ENCODE measurements around the gene TFE3.

The TFE3 gene, protein sequence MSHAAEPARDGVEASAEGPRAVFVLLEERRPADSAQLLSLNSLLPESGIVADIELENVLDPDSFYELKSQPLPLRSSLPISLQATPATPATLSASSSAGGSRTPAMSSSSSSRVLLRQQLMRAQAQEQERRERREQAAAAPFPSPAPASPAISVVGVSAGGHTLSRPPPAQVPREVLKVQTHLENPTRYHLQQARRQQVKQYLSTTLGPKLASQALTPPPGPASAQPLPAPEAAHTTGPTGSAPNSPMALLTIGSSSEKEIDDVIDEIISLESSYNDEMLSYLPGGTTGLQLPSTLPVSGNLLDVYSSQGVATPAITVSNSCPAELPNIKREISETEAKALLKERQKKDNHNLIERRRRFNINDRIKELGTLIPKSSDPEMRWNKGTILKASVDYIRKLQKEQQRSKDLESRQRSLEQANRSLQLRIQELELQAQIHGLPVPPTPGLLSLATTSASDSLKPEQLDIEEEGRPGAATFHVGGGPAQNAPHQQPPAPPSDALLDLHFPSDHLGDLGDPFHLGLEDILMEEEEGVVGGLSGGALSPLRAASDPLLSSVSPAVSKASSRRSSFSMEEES

DNA sequence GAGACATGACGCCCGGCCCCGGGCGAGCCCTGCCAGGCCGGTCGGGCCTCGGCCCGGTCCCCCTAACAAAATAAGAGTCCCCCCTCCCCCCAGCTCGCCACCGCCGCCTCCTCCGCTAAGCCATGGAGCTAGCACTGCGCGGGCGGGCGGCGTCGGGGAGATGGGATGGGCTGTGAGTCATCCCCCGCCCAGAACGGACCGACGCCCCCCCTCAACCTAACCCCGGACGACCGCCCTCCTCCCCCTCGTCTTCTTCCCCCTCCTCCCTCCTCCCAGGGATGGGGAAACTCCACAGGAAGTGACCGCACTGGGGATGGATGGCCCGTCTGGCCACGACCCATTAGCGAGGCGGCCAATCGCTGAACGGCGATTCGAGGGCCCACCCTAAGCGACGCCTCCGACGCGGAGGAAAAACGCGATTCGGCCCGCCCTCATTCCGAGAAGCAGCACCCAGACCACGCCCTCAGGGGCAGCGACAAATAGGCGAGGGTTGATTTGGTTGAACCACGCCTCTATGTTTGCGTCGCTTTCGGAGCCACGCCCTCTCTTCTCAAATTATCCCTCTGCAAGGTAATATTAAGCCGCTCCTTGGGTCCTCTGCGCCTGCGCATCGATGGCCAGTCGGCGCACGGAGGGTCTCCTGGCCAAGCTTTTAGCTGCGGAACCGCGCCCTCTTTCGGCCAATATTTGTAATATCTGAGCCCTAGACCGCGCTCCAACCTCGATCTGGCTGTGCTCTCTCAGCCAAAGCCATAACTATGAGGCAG lies at the start of gene TFE3:
TSS of gene TFE3 (minus strand) at position 138 of the 767 bp plus-strand sequence. CDS start at position 7, 131 bp downstream.
- peak; percentile 98 for DNase-seq (ENCODE audit: low spot score)

DNA sequence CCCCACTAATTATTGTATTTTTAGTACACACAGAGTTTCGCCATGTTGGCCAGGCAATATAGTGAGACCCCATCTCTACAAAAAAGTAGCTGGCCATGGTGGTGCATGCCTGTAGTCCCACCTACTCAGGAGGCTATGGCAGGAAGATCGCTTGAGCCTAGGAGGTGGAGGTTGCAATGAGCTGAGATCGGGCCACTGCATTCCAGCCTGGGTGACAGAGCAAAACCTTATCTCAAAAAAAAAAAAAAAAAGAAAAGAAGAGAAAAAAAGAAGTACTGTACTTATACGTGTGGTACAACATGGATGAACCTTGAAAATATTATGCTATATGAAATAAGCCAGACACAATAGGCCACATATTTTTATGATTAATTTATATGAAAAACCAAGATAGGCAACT lies 46.4 kb upstream of the TFE3 start:
- no peak for DNase-seq (ENCODE audit: low spot score)

DNA sequence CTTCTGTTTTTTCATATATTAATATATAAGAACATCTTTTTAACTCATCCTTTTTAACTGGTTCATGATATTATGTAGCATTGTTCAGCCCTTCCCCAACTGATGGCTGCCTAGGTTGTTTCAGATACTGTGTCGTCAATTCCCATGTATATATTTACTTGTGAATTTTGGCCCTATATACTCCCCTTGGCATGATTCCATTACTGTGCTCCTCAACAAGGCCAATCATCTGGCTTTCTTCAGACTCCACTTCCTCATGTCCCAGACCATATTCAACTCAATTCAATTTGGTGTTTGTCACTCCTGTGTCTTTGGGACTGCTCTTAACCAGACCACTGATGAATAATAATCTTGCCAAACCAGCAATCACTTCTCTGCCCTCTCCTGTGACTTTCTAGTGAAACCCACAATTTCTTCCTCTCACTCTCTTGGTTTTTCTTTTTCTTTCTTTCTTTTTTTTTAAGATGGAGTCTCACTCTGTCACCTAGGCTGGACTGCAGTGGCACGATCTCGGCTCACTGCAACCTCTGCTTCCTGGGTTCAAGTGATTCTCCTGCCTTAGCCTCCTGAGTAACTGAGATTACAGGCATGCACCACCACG lies 39.2 kb upstream of the TFE3 start:
- no peak for DNase-seq (ENCODE audit: low spot score)

GRCh38 chrX:49079489-49080428 lies 36.6 kb upstream of the TFE3 start, which contains the start of gene WDR45:
WDR45 (minus strand) TSS chrX:49079887; CDS start chrX:49078095, 1,792 bp downstream.
- DNase-seq (ENCODE audit: low spot score): peak; percentile 74

DNA sequence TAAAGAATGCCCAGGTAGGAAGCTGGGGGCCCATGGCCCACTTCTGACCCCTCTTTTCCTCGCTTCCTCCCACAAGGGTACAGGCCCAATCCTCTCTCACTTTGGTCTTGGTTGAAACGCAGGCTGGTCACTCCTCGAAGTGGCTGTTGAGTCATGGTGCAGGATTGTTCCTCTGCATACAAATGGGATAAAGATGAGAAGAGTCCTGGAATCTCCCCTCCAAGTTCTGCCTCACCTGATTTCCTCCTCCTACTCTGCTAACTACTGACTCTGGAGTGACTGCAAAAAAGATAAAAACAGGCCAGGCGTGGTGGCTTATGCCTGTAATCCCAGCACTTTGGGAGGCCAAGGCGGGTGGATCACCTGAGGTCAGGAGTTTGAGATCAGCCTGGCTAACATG lies 34.8 kb upstream of the TFE3 start:
- no peak for DNase-seq (ENCODE audit: low spot score)

DNA sequence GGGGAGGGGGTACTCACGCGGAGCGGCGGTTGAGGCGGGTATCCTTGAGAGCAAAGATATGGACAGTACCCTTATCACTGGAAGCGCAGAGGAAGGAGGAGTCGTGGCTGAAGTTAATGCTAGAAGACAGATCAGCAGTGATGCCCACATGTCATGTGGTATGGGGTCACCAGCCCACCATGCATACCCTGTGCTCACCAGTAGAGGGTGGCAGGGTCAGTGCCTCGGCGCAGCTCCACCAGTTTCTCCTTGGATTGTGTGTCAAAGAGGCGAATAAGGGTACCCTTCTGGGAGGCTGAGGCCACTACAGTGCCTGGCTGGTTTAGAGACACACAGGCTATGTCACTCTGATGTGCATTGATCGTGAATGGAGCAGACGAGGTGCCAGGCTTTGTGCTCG lies 32.2 kb upstream of the TFE3 start:
- DNase-seq (ENCODE audit: low spot score): no peak

- DNase-seq (ENCODE audit: low spot score): peak; percentile 92
Measured at GRCh38 chrX:49073601-49074575, 30.7 kb upstream of the TFE3 start, which contains the start of gene PRAF2. PRAF2 (minus strand) TSS chrX:49074002; CDS start chrX:49073987, 15 bp downstream.

- DNase-seq (ENCODE audit: low spot score): no peak
Measured at GRCh38 chrX:49072712-49073095, 29.5 kb upstream of the TFE3 start.

GRCh38 chrX:49071877-49072711 lies 28.9 kb upstream of the TFE3 start:
- DNase-seq (ENCODE audit: low spot score): no peak

DNA sequence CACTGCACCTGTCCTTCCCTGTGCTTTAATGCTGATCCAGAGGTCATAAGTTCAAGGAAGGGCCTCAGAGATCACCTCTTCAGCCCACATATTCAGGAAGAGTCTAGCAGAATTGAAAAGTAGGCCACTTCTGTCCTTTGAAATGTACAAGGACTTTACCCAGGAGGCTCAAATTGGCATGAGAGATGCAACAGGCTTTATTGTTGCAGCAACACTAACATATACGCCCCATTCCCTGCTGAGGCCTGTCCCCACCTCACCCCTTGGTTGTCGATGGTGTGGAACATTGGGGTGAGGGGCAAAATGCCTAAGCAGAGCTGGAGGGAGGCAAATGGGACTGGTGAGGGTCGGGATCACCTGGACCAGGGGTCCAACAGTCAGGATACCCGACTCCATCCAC lies 27.8 kb upstream of the TFE3 start:
- no peak for DNase-seq (ENCODE audit: low spot score)

DNA sequence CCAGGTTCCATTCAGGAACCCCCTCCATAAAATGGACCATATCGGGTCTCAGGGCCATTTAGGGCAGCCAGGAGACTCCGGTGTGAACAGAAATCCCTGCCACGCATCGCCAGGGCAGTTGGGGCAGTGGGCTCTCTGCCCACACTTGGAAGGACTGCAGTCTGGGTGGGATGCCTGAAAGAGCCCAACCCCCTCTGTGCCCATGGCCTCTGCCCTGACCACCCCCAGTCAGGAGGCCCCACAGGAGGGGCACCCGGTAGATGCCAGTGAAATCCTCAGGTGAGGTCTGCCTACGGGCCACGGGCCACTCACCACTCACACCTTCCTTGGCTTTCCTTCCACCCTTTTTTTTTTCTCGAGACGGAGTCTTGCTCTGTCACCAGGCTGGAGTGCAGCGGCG lies 25.9 kb upstream of the TFE3 start:
- no peak for DNase-seq (ENCODE audit: low spot score)

GRCh38 chrX:49067285-49068120 lies 24.3 kb upstream of the TFE3 start:
- no peak for DNase-seq (ENCODE audit: low spot score)

DNA sequence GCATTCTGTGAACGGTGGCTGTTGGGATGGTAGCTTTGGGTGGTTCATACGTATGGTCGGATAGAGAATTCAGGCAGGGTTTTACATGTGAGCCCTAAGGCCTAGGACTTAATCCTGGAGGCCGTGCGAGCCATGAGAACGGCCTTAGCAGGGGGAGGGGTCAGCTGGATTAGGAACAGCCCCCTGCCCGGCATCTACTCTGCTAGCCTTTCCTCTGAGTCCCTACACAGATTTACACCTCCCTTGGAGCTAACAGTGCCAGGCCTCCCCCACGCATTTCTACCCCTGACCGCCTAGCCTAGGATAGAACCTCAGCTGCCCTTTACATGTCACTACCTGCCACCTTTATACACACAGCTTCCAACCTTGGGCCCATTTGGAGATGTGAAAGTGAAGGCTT lies 23.5 kb upstream of the TFE3 start:
- DNase-seq (ENCODE audit: low spot score): no peak

DNA sequence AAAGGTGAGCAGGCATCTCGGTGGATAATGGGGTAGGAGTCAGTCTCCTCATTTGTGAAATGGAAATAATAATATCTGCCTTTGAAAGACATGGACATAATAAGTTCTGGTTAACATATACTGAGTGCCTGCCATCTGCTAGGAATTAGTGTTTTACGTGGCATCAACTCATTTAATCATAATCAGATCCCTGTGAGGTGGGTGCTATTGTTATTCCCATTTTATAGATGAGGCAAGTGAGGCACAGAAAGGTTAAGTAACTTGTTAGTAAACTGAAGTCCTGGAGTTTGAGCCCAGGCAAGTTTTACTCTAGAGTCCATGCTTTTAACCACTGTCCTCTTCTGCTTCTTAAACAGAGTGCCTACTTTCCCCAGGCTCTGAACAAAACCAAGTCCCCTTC lies 23.1 kb upstream of the TFE3 start:
- no peak for DNase-seq (ENCODE audit: low spot score)

- no peak for DNase-seq (ENCODE audit: low spot score)
Measured at GRCh38 chrX:49064735-49065134, 21.6 kb upstream of the TFE3 start.

GRCh38 chrX:49064303-49064702 lies 21.1 kb upstream of the TFE3 start:
- no peak for DNase-seq (ENCODE audit: low spot score)

DNA sequence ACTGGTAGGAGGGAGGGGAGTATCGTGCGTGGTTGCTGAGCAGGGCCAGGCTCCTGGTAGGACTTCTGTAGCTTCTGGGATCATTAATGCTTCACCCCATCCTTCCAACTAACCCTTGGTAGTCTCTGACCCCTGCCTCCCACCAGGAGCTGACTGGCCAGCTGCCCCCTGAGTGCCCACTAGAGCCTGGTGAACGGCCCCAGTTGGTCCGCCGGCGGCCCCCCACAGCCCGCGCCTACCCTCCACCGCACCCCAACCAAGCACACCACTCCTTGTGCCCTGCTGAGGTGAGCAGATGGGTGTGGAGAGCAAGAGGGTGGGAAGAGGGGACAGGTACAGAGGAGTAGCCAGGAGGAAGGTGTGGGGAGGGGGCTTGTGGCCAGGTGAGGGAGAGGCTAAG lies 20.6 kb upstream of the TFE3 start:
- DNase-seq (ENCODE audit: low spot score): no peak

- no peak for DNase-seq (ENCODE audit: low spot score)
Measured at GRCh38 chrX:49061916-49062315, 18.8 kb upstream of the TFE3 start.
